ENCODE measurements around the gene ARHGAP15.

The ARHGAP15 gene

GRCh38 chr2:143471550-143471949, 342.3 kb downstream of the ARHGAP15 start:
- ChIA-PET POLR2A (ENCODE audit: low non-redundant PET) (no interaction called here), CTCF (no interaction called here)
- DNase-seq (ENCODE audit: low spot score): no peak
- TF ChIP-seq, protein P1, sequence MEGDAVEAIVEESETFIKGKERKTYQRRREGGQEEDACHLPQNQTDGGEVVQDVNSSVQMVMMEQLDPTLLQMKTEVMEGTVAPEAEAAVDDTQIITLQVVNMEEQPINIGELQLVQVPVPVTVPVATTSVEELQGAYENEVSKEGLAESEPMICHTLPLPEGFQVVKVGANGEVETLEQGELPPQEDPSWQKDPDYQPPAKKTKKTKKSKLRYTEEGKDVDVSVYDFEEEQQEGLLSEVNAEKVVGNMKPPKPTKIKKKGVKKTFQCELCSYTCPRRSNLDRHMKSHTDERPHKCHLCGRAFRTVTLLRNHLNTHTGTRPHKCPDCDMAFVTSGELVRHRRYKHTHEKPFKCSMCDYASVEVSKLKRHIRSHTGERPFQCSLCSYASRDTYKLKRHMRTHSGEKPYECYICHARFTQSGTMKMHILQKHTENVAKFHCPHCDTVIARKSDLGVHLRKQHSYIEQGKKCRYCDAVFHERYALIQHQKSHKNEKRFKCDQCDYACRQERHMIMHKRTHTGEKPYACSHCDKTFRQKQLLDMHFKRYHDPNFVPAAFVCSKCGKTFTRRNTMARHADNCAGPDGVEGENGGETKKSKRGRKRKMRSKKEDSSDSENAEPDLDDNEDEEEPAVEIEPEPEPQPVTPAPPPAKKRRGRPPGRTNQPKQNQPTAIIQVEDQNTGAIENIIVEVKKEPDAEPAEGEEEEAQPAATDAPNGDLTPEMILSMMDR (conservative IDR thresholded peaks at IDR 0.05; ENCODE audit: low read depth): no peak
- H3K27ac ChIP-seq: no peak overlapping the region

DNA sequence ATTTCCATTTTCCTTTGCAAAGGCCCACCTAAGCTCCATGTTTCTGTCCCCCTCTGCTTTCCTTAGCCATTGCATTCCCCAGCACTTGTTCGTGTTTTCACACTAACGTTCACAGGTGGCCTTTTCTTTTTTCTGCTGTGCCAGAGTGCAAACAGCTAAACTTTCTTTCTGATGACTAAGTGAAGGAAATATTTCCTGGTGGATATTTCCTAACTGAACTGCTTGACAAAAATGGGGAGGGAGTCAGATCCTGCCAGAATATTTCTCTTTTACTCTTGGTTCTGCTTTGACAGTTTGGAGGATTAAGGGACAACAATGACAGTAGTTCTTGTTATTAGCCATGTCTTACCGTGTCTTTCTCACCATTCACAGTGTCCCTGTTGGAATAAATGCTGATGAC, 344.0 kb downstream of the ARHGAP15 start:
- CTCF ChIA-PET: no interaction called here
- POLR2A ChIA-PET (ENCODE audit: low non-redundant PET): no interaction called here
- TF ChIP-seq, protein P1 (conservative IDR thresholded peaks at IDR 0.05; ENCODE audit: low read depth): no peak
- H3K27ac ChIP-seq: no peak overlapping the region
- DNase-seq (ENCODE audit: low spot score): peak; percentile 62

GRCh38 chr2:143473820-143474219, 344.6 kb downstream of the ARHGAP15 start:
- POLR2A ChIA-PET (ENCODE audit: low non-redundant PET): no interaction called here
- DNase-seq (ENCODE audit: low spot score): no peak
- no peak overlapping the region for H3K27ac ChIP-seq
- TF ChIP-seq, protein P1 (conservative IDR thresholded peaks at IDR 0.05; ENCODE audit: low read depth): no peak
- CTCF ChIA-PET: no interaction called here

DNA sequence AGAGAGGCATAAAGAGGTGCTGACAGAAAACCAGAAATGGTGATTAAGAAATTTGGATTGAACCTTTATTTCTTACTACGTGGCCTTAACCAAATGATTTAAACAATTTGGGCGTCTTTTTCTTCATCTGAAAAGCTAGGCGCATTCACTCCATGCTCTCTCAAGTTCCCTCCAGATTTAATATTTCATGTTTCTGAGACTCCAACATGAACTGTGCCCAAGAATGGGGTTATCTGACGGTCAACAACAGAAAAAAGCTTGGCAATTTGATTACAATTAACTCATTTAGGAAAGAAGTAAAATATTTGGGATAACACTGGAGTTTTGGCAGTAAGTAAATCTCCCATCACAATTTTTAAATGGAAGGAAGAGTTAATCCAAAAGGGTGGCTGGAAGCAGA, 345.4 kb downstream of the ARHGAP15 start:
- no peak for DNase-seq (ENCODE audit: low spot score)
- TF ChIP-seq, protein P1 (conservative IDR thresholded peaks at IDR 0.05; ENCODE audit: low read depth): no peak
- no peak overlapping the region for H3K27ac ChIP-seq
- CTCF ChIA-PET: no interaction called here
- POLR2A ChIA-PET (ENCODE audit: low non-redundant PET): no interaction called here

DNA sequence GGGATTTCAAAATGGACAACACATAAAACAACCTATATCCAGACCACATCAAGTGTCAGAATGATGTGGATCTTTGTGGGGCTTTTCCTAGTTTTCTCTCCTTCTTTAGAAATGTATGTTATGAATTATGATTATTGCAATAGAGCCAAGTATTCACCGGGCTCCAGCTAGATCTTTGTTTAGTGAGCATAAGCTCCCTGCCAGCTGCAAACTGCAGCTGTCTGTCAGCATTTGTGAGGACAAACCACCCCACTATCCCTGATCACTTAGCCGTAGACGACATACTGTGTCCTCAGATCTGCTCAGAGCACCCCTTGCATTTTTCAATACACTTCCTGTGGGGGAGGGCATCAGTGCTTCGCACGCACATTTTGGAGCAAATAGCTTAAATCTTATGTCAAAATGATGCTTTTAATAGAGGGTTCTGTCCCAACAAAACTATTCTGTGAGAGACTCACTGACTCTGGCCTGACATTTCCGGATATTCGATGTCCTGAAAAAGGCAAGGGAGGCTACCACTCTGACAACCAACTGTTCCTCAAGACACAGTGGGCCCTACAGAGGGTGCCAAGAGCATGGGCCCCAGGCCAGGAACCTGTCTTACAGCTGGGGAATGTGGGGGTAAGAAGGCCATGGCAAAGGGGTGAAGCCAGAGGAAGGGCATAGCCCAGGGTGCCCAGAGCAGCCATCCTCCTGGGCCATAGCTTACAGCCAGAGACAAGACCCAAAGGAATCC, 346.0 kb downstream of the ARHGAP15 start:
- no peak overlapping the region for H3K27ac ChIP-seq
- TF ChIP-seq, protein P1 (conservative IDR thresholded peaks at IDR 0.05; ENCODE audit: low read depth): no peak
- DNase-seq (ENCODE audit: low spot score): no peak
- ChIA-PET CTCF (no interaction called here), POLR2A (ENCODE audit: low non-redundant PET) (no interaction called here)

- ChIA-PET POLR2A (ENCODE audit: low non-redundant PET) (no interaction called here), CTCF (no interaction called here)
- H3K27ac ChIP-seq: no peak overlapping the region
- TF ChIP-seq, protein P1 (conservative IDR thresholded peaks at IDR 0.05; ENCODE audit: low read depth): no peak
- no peak for DNase-seq (ENCODE audit: low spot score)
Measured at GRCh38 chr2:143476336-143477087, 347.3 kb downstream of the ARHGAP15 start.

Measured in RWPE1 (cell line).